Measurements from ENCODE around the gene MAP4K1.
A peak's percentile ranks its signal among the peaks of the same experiment; 100 is the strongest.

MAP4K1 gene

DNA sequence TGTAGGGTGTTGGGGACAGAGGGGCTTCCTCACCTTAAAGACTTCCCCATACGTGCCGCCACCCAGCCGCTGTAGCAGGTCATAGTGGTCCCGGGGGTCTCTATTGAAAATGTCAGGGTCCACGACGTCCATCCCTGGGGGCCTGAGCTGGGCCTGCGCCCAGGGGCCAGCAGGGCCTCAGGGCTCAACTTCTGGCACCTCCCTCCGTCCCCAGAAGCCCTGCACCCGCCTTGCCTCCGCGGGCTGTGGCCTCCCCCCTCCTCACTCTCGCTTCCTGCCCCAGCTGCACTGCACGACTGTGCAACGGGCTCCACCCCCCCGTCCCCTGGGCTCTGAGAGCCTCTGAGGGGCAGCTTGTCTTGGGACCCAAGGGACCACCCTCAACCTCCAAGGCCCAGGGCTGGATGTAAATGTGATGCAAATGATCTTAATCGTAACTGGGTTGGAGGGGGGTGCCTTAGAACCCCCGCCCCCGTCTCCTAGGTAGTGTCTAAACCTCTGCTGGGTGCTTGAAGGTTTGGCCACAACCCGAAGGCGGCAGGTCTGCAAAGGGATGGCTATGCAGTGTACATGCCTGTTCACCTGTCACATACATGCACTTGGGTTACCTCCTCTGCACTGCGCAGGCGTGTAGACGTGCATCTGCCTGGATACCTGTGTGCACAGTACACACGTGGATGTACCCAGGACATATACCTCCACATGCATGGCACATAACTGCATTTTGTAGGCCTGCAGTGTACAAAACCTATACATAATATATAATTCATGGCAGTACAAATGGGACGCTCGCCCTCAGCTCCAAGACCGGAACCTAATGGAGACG, at the start of gene MAP4K1:
Gene MAP4K1 (minus strand): TSS at position 190 of the 826 bp plus-strand sequence. CDS start 58 bp downstream, at position 132.
- DNase-seq, result peak; percentile 83

DNA sequence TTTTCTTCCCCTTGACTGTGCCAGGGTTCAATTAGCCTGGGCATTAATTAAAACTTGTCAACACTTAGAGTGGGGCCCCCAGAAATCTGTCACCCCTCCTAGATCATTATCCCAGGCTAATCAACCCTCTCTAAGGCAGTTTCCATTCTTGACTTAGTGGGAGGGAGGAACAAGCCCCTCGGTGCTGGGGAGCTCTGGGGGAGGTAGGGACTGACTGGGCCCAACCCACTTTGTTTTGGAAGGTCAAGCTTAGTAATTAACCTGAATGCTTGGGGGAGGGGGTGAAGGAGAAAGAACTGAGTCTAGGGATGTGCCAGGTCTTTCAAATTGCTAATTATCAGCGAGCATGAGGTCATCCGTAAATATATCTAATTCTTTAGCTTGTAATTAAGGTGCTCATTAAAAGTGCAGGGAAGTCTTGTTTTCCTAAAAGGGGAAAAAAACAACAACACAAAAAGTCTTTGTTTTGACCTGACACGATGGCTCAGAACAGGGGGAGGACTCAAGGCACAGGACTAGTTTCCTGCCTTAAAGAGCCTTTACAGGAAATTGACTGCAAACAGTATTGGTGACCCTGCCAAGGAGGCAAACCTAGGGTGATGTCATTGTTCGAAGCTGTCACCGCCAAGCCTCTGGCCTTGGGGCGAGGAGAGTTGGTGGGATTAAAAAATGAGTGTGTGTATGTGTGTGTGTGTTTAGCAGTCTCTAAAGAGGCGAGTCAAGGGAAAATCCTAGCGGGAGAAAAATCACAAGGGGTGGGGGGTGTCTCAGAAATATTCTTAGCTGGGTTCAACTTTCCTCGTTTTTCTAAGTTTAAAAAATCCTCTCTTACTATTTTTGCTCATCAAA, 49.1 kb upstream of the MAP4K1 start:
- DNase-seq, result no peak

DNA sequence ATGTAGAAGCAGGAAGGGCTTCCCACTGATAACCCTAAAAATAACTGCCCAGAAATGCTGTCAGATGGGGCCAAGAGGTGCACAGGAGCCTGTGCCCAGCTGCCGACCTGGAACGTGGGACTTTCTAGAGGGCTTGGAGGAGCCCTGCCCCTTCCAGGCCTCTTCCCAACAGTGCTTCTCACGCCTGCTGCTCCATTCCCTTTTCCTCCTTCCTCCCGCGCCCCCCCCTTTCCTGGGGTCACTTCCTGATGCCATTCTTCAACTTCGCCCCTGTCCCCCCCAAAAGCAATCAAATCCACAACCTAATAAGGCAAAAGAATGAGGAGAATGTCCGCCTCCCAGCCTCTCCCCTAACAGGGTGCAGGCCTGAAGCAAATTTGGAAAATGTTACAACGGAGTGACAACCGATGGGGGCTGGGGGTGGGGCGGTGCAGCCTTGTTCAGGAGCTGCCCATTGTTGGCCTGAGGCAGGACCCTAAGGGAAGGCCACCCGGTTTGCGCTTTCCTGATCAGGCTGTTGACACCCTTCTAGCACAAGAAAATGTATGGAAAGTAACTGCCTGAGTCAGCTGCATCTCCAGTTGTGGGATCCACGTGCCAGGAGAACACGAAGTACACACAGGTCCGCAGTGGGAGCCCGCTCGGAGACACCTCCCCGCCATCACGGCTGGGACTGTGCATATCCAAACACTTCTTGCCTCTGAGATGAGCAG, 48.4 kb upstream of the MAP4K1 start:
- DNase-seq, result no peak

DNA sequence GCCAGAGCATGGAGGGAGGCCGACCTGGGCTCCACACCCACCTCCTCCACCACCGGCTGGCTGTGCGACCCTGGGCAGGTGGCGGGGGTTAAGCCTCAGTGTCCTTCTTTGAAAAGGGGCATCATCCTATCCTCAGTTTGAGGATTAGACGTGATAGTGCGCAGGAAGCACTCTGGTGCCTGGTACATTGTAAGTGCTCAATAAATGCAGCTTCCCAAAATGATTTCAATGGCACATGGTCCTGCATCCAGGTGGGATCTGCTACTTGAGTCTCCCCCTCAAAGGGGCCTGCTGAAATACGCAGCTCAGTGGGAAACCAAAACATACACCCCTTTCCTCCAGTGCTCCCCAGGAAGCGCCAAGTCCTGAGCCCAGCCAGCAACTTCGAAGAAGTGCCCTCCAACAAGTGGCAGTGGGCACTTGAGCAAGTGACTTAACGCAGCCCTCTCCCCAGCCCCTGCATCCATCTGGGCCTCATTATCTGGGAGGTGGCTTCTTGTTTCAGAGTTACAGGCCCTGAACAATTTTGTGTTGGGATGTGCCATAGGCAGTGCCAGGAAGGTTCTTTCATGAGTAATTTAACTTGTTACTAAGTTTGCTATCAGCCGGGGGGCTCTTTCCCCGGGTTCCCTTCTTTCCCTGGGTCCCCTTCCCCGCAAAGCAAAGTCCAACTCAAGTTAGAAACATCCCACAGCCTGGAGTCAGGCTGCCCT, 47.6 kb upstream of the MAP4K1 start:
- DNase-seq, result no peak

DNA sequence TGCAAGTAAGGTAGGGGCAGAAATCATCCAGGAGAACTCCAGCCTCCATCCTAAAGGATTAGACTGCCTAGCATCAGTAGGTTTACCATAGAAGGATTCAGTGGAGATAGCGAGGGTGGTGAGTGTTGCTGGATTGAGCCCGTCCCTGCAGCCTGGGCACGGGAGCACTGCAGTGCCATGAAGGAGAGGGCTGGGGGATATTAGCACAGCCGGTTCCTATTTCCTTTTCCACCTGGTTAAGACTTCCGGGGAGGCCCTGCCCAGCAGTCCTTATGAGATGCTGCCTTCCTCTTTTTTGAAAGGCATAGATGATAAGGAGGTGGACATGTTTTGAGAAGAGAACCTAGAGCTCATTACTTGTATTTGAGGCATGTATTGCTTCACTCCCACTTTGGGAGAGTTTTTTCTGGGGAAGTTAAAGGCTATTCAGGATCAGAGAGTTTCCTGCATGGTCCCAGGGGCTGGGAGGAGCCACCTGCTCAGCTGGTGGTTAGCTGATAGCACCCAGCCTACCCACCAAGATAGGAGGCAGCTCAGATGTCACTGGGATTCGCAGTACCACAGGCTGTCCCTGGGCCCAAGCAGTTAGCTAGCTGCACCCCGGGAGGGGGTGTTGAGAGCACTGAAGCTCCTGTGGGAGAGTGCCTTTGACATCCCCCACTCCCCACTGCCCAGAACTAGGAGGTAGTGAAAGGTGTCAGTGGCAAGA, 46.9 kb upstream of the MAP4K1 start:
- peak; percentile 20 for DNase-seq

DNA sequence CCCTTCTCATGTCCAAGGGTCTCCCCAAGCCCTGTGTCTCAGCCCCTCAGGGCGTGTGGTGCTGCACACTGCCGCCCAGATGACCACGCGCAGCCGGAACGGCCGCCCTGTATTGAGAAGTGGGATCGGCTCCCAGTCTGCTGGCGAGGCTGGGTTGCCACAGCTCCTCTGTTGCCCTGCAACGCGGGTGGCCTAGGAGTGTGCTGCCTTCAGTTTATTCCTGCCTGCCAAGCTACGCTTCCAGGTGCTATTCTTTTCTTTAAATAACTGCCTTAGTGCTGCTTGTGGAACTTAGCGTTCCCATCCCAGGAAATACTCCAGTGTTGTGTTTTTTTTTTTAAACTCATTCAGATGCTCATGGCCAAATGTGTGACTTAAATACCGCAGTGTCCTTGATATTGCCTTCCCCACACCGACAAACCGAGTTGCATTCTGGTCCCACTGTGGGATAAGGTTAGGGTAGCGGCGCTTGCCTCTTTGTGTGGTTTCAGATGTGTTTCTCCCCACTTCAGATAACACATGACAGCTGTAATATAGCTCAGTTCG, 46.3 kb upstream of the MAP4K1 start:
- no peak for DNase-seq

DNA sequence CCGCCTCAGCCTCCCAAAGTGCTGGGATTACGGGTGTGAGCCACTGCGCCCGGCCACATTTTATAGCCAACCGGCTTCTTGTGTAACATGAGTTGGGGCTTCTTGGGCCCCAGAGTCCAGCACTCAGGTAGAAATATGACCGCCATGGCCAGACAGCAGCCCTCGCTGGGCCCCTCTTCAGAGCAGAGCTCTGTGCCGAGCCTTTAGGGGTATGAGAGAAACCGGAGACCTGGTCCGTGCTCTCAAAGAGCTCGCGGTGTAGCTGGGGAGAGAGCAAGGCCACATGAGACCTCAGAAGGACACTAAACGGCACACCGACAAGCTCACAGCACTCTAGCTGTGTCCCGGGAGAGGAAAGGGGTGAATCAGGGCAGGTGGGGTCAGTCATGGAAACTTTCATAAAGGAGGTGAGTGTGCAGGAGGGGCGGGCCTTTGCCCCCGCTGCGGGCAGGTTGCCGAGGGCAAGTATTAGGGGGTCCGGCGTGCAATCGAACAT, 45.5 kb upstream of the MAP4K1 start:
- DNase-seq, result no peak

DNA sequence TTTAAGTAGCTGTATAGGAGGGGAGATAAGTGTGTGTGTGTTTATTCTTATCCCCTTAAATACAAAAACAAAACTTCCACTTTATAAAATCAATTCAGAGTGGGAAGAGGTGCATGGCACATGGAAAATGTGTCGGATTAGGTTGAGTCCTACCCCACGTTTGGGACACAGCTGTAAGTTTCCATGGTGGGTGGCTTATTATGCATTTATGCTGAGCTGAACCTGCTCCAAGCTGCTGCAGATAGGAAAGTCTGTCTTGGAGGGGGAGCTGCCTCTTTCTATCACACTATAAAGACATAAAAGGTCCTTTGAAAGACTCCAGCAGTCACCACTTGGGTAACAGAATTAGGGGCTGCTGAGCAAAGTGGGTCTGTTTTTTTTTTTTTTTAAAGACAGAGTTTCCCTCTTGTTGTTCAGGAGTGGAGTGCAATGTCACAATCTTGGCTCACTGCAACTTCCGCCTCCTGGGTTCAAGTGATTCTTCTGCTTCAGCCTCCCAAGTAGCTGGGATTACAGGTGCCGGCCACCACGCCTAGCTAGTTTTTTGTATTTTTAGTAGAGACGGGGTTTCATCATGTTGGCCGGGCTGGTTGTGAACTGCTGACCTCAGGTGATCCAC, 44.9 kb upstream of the MAP4K1 start:
- DNase-seq, result no peak

DNA sequence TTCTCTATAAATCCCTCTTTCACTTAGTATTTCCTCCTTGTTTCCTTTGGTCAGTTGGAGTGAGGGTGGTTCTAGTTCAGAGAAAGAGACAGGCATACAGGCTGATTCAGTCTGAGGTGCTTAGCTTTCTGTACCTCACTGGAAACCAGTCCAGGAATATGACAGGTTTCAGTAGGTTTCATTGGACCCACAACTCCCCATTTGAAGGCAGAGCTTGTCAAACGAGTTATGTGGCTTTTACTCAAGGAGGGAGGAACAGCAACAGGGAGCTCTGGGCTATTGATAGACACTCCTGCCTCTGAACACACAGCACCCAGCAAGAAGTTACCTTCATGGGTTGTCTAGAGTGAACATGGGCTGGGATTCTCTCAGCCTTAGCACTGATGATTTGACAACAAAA, 44.2 kb upstream of the MAP4K1 start:
- no peak for DNase-seq

DNA sequence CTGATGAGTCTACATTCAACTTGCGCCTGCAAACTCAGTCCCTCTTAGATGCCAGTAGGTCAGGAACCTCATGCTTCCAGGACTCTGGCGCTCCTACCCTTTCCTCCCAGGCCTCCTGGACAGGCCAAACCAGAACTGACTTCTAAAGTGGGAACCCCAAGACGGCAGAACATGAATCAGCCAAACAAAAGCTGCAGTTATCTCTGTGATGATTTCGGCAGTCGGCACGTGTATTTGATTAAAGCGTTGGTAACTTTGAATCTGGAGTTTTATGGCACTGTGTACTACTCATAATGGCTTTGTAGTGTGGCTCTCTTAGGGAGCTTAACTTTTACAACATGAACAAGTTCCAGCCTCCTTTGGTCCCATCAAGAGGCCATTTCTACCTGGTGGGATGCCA, 43.4 kb upstream of the MAP4K1 start:
- DNase-seq, result no peak

DNA sequence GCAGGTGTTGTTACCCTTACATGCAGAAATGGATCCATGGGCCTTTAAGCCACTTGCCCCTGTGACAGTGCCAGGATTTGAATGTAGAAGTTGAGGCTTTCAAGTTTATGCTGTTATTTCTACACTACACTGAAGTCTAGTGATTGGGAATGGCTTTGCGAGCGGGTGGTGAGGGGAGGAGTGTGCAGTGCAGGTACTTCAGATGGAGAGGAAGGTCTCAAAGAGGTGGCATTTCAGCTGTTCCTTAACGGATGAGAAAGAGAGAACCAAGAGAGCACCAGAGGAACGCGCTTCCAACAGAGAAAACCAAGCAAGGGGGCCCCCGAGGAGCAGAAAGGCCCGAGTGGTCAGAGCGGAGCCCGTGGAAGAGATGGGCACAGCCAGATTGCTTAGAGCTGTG, 43.0 kb upstream of the MAP4K1 start:
- DNase-seq, result no peak

DNA sequence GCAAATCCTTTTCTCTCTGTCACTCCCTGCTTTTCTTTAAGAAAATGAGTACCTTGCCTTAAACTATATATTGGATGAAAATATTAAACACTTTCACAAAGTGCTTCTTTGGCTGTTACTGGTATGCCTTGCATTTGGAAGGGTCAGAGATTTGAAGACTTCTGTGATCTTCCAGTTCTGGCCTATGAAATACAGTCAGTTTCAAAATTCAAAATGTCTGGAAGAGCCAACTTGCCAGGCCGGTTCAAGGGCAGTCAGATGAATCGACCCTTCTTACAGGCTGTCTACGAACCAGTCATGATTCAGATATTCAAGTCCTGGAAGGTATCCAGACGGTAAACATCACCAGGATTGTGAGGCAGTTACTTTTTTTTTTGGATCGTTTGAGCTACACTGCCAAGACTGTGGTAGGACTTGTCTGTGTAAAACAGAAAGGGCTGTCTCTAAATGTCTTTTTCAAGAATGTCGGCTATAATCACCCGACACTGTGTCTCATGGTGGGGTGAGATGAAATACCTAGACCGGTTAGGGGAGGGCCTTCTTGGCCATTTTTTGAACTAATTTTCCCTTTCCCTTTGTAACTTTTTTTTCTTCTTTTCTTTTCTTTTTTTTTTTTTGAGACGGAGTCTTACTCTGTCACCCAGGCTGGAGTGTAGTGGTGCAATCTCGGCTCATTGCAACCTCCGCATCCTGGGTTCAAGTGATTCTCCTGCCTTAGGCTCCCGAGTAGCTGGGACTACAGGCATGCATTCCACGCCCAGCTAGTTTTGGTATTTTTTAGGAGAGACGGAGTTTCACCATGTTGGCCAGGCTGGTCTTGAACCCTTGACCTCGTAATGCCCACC, 40.9 kb upstream of the MAP4K1 start:
- DNase-seq, result peak; percentile 94

DNA sequence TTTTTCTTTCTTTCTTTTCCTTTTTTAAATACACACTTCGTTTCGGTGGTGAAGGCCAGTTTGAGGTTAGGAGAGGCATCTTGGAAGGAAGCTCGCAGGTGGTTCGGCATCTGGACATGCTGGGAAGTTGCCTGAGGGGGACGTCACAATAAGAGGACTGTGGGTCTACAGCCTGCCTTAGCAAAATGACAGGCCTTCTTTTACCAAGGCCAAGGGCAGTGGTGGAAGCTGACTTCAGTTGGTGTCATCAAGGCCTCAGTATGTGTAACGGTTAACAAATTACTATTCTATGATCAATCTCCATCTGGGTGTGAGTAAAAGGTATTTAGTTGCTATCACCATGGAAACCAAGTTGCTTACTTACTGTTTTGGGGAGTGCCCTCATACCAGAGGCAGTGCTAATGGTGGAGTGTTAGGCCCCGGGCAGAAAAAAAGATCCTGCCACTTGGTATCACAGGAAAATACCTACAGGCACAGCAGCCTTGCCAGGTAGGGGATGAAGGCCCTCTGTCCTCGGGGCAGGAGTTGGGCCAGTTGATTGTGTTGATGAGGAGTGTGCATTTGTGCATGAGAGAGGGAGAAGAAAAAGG, 40.0 kb upstream of the MAP4K1 start:
- DNase-seq, result no peak

DNA sequence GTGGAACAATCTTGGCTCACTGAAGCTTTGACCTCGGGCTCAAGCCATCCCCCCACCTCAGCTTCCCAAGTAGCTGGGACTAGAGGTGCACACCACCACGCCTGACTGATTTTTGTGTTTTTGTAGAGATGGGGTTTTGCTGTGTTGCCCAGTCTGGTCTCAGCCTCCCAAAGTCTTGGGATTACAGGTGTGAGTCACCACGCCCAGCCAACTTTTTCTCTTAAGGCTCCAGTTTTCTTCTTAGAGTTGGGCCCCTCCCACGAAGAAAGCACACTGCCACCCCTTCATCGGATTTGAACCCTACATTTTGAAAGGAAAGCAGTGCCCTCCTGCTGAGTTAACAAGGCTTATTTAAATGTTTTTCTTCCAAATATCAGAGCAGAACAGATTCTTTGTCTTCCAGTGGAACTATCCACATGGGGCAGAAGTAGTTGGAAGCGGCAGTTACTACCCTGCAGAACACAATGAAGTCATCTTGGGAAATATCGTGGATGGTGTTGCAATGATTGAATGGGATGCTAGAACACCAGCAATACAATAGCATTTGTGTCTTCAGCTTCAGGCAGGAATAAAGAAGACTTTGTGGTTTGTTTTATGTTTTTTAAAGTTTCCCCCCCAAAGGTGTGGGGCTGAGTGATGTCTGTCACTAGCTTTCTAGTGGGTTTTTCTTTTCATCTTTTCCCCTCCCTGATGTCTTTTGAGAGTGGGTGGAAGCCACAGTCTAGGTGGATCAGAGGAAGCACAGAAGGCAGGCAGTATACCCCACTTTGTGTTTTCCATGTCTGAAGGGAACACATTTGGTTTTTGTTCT, 38.6 kb upstream of the MAP4K1 start:
- no peak for DNase-seq

DNA sequence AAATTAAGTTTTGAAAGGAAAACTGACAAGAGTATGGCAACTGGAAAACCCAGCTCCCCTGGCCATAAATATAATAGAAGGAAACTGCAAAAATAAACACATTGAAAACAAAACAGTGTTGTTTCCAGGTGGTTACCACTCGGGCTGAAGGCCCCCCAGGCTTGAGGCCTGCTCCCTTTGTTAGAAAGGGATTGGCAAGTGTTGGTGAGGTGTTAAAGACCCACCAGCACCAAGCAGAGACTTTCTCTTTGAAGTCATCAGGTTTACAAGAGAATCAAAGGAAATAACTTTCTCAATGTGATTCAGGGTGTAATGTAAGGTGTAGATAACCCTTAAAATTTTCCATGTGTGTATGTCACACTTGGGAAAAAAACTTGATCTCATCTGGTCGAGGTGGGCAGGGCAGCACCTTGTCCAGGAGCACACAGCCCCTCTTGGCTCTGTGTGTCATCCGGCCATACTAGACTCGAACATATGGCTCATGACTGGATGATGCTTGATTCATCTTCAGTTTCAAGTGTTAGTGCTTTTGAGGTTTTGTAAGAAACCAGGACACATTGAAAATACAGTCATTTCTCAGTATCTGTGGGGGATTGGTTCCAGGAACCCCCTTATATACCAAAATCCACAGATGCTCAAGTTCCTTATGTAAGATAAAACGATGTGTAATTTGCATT, 37.5 kb upstream of the MAP4K1 start:
- DNase-seq, result peak; percentile 20

DNA sequence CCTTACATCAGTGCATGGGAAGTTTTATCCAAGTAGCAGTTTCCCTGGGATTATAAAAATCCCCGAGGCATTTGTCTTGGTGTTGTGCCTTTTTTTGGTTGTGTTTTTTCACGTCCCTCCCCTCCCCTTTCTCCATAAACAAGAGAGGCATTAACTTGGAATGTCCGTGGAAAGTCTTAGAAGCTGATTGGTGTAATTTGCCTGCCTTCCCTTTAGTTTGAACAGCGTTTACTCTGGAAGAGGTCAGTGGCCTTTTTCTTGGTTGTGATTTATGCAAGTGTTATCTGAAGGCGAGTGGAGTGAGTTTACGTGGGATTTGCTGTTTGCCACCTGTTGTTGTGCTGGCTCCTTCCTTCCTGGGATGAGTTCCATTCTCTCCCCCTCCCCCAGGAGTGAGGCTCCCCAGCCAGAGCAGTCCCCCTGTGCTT, 36.9 kb upstream of the MAP4K1 start:
- DNase-seq, result no peak

DNA sequence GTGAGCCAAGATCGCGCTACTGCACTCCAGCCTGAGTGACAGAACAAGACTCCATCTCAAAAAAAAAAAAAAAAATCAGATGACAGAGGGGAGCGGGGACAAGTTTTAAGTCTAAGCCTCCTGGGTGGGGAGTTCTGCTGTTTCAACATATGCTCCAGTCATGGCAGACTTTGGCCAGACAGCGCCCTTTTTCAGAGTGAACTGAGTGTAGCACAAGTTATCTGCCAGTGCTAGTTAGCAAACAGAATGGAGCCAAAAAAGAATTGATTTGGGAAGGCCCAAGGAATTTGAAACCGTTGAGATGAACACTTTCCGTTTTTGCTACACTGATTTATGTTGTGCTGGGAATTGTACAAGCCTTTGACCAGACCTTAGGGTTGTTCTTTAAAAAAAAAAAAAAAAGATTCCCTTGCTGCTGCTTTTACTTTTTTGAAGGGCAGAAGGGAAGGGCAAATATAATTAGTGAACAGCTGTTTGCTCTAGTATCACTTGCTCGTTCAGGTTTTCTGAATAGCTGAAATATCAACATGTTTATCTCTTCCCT, 35.3 kb upstream of the MAP4K1 start:
- peak; percentile 96 for DNase-seq
